IMR-90 (cell line): Measurements from ENCODE around the gene SLC27A6. TPM values are rescaled to one million over a fixed set of nuclear protein-coding genes. Genes with fewer than 3 reads are reported as not detected.

Experiments
- ATAC-seq: fragments of 200-7000 bp; cut with Tn5 transposase; 2 replicates; pipeline ENCODE4 v1.9.1; 2020; ENCODE audit warnings: low read depth, mild to moderate bottlenecking, moderate library complexity
- BruUV-seq: library from RNA; stranded (reverse); fragments of 400-500 nt; replicated peaks from 2 replicates; lab custom pipeline; 2021; lab: Mats Ljungman, UMichigan
- CTCF ChIA-PET: fragments of 300-600 bp; formaldehyde crosslinking; extraction: SDS; loops from one replicate; lab custom pipeline; 2021; ENCODE audit warnings: antibody characterized with exemption; lab: Yijun Ruan, JAX
- POLR2A ChIA-PET: fragments of 300-600 bp; sonication (Branson Sonifier 250); formaldehyde crosslinking; loops from one replicate; lab custom pipeline; 2022; ENCODE audit warnings: antibody characterized with exemption; ENCODE audit not compliant: unreplicated experiment; lab: Charles Lee
- DNase-seq: peaks from one replicate; pipeline ENCODE4 v3.0.0; 2013
- H2AFZ ChIP-seq: replicated peaks from 2 replicates; pipeline ENCODE3; 2013; ENCODE audit warnings: low read length, mild to moderate bottlenecking; ENCODE audit not compliant: poor library complexity
- H2AK5ac ChIP-seq: 2 replicates; pipeline ENCODE4 v1.6.1; 2013; ENCODE audit warnings: low read depth, low read length, inconsistent platforms
- H2AK9ac ChIP-seq: replicated peaks from 2 replicates; pipeline ENCODE3; 2013; ENCODE audit warnings: mild to moderate bottlenecking, low read depth, low read length, moderate library complexity; ENCODE audit not compliant: poor library complexity
- H2BK120ac ChIP-seq: 2 replicates; pipeline ENCODE4 v1.6.1; 2013; ENCODE audit warnings: low read depth, low read length, inconsistent platforms
- H2BK15ac ChIP-seq: 3 replicates; pipeline ENCODE4 v1.6.1; 2013; ENCODE audit warnings: low read depth, low read length, inconsistent platforms
- H2BK20ac ChIP-seq: 2 replicates; pipeline ENCODE4 v1.6.1; 2013; ENCODE audit warnings: low read depth, mild to moderate bottlenecking, inconsistent platforms, low read length, moderate library complexity
- H2BK5ac ChIP-seq: 2 replicates; pipeline ENCODE4 v1.6.1; 2013; ENCODE audit warnings: mild to moderate bottlenecking, low read depth, low read length, inconsistent platforms; ENCODE audit not compliant: poor library complexity, severe bottlenecking
- H3K14ac ChIP-seq: replicated peaks from 2 replicates; pipeline ENCODE4 v1.6.1; 2013; ENCODE audit warnings: low read depth, low read length, inconsistent platforms
- H3K18ac ChIP-seq: 2 replicates; pipeline ENCODE4 v1.6.1; 2013; ENCODE audit warnings: low read depth, low read length, control low read depth
- H3K23ac ChIP-seq: 2 replicates; pipeline ENCODE4 v1.6.1; 2013; ENCODE audit warnings: low read depth, low read length, inconsistent platforms
- H3K27ac ChIP-seq: 2 replicates; pipeline ENCODE4 v1.5.1; 2013; ENCODE audit warnings: mild to moderate bottlenecking, control low read depth, low read length; ENCODE audit not compliant: insufficient read depth
- H3K27me3 ChIP-seq: 2 replicates; pipeline ENCODE4 v1.6.1; 2013; ENCODE audit warnings: low read length; ENCODE audit not compliant: control insufficient read depth, insufficient read depth
- H3K36me3 ChIP-seq: 2 replicates; pipeline ENCODE4 v1.6.1; 2013; ENCODE audit warnings: low read length, mixed read lengths; ENCODE audit not compliant: control insufficient read depth, insufficient read depth
- H3K4ac ChIP-seq: 2 replicates; pipeline ENCODE4 v1.6.1; 2013; ENCODE audit warnings: low read depth, low read length, inconsistent platforms
- H3K4me1 ChIP-seq: 2 replicates; pipeline ENCODE4 v1.6.1; 2013; ENCODE audit warnings: low read length, mixed read lengths; ENCODE audit not compliant: control insufficient read depth, insufficient read depth
- H3K4me2 ChIP-seq: 2 replicates; pipeline ENCODE4 v1.6.1; 2013; ENCODE audit warnings: low read depth, mild to moderate bottlenecking, control low read depth, low read length, moderate library complexity
- H3K4me3 ChIP-seq: 2 replicates; pipeline ENCODE4 v1.5.1; 2013; ENCODE audit warnings: low read depth, mild to moderate bottlenecking, control low read depth, low read length, moderate library complexity; ENCODE audit not compliant: insufficient read depth
- H3K56ac ChIP-seq: 2 replicates; pipeline ENCODE4 v1.6.1; 2013; ENCODE audit warnings: low read length, inconsistent platforms; ENCODE audit not compliant: insufficient read depth; ENCODE audit errors: extremely low read depth
- H3K79me1 ChIP-seq, 2 experiments: 2 replicates each; pipeline ENCODE4 v1.6.1; 2013; ENCODE audit warnings: low read length in 2 of 2, inconsistent platforms in 1 of 2, low read depth in 1 of 2
- H3K9ac ChIP-seq: 2 replicates; pipeline ENCODE4 v1.6.1; 2013; ENCODE audit warnings: low read depth, low read length, control low read depth
- H3K9me1 ChIP-seq: 2 replicates; pipeline ENCODE4 v1.6.1; 2013; ENCODE audit warnings: low read length, inconsistent platforms; ENCODE audit not compliant: insufficient read depth
- H3K9me3 ChIP-seq: 2 replicates; pipeline ENCODE4 v1.6.1; 2013; ENCODE audit warnings: low read length; ENCODE audit not compliant: control insufficient read depth, insufficient read depth
- H4K20me1 ChIP-seq: 2 replicates; pipeline ENCODE4 v1.6.1; 2013; ENCODE audit warnings: low read length, inconsistent platforms; ENCODE audit not compliant: insufficient read depth
- H4K5ac ChIP-seq: 2 replicates; pipeline ENCODE4 v1.6.1; 2013; ENCODE audit warnings: mild to moderate bottlenecking, low read depth, low read length, control low read depth
- H4K8ac ChIP-seq, 2 experiments: 2 replicates each; pipeline ENCODE4 v1.6.1; 2013; ENCODE audit warnings: low read depth in 2 of 2, low read length in 2 of 2, control low read depth in 1 of 2, inconsistent platforms in 1 of 2
- H4K91ac ChIP-seq: 2 replicates; pipeline ENCODE4 v1.6.1; 2013; ENCODE audit warnings: low read depth, low read length, inconsistent platforms; ENCODE audit not compliant: insufficient read depth
- CHD1 ChIP-seq: IDR thresholded peaks from 2 replicates; pipeline ENCODE4 v1.6.1; 2012; ENCODE audit warnings: low read depth, low read length, improper control_type of control experiment
- CTCF ChIP-seq: conservative IDR thresholded peaks from 2 replicates; pipeline ENCODE4 v1.5.1; 2012; ENCODE audit warnings: mild to moderate bottlenecking, low read depth, low read length, improper control_type of control experiment
- FOS ChIP-seq: fragments of 150-350 bp; IDR thresholded peaks from 2 replicates; pipeline ENCODE4 v1.6.1; 2016; ENCODE audit warnings: low read depth, low read length
- MAFK ChIP-seq: IDR thresholded peaks from 2 replicates; pipeline ENCODE4 v1.6.1; 2012; ENCODE audit warnings: low read depth, low read length, improper control_type of control experiment
- RCOR1 ChIP-seq: IDR thresholded peaks from 2 replicates; pipeline ENCODE4 v1.6.1; 2012; ENCODE audit warnings: mild to moderate bottlenecking, low read length, improper control_type of control experiment; ENCODE audit not compliant: insufficient replicate concordance
- RFX5 ChIP-seq: IDR thresholded peaks from 2 replicates; pipeline ENCODE4 v1.8.0; 2012; ENCODE audit warnings: low read depth, mild to moderate bottlenecking, low read length, moderate library complexity
- WGBS, 2 experiments: methylation state at CpG; one replicate each; pipeline versions ENCODE4 v1.1.5 to v1.1.7; 2013; ENCODE audit warnings: missing lambda C conversion rate in 2 of 2; ENCODE audit not compliant: insufficient read length in 1 of 2; ENCODE audit errors: extremely low coverage in 2 of 2; 5-methylcytosine and 5-hydroxymethylcytosine counted together
- dilution Hi-C: fragments of 300-500 bp; cut with HindIII; formaldehyde crosslinking; loops from one replicate; pipeline ENCODE4 v1.14.3; 2018; ENCODE audit warnings: low sequenced_read_pairs; ENCODE audit not compliant: unreplicated experiment
- in situ Hi-C: fragments of 300-500 bp; cut with MboI; formaldehyde crosslinking; loops from 3 replicates; pipeline ENCODE4 v1.14.3; 2019; ENCODE audit warnings: low sequenced_read_pairs, inconsistent platforms, mixed read lengths
- intact Hi-C: fragments of 100-400 bp; cut with micrococcal nuclease; formaldehyde crosslinking; loops from 2 replicates; pipeline ENCODE4 v1.10.0; 2022
- polyA plus RNA-seq, 3 experiments: library from polyadenylated mRNA; depleted of rRNA; stranded (reverse); fragments of >200 nt; gene quantifications; 2 replicates each; pipeline ENCODE4 v1.2.3, GENCODE V29; 2012; ENCODE audit warnings: low replicate concordance in 1 of 3
- total RNA-seq: library from RNA; depleted of rRNA; stranded (reverse); fragments of >200 nt; gene quantifications from 2 replicates; pipeline ENCODE4 v1.2.3, GENCODE V29; 2012

The SLC27A6 gene
- total and polyA plus RNA-seq, 2 of the 4 experiments (the other 2 are of a cell fraction), result under 0.01 to 0.02 TPM

GRCh38 chr5:128956164-128956563 is 9.1 kb upstream of the SLC27A6 start:
- ATAC-seq (no peak), DNase-seq (no peak)
- 0% methylated on average over 1 of the region's 2 CpGs; no CpG with 5 or more reads in 1 of the 2 experiments for WGBS, 2 experiments
- no TSS peak for BruUV-seq
- Histone ChIP-seq H3K18ac (no peak overlapping the region), H3K56ac (no peak overlapping the region), H2BK5ac (no peak overlapping the region), H3K9me3 (no peaks in the 10 kb centered on the region), H4K20me1 (no peaks in the 10 kb centered on the region), H2BK120ac (no peak overlapping the region), H3K27me3 (no peaks in the 10 kb centered on the region), H3K14ac (no peak overlapping the region), H2AK5ac (no peak overlapping the region), H2AFZ (no peak overlapping the region), H2BK15ac (no peak overlapping the region), H3K4me1 (no peaks in the 10 kb centered on the region), H3K4me2 (no peak overlapping the region), H4K8ac (no peak overlapping the region), H3K9me1 (no peaks in the 10 kb centered on the region), H4K5ac (no peak overlapping the region), H3K79me1 (no peaks in the 10 kb centered on the region), H3K27ac (no peak overlapping the region), H3K4ac (no peak overlapping the region), H3K9ac (no peak overlapping the region), H3K36me3 (no peaks in the 10 kb centered on the region), H2AK9ac (no peak overlapping the region), H3K23ac (no peak overlapping the region), H3K4me3 (no peak overlapping the region), H2BK20ac (no peak overlapping the region), H4K91ac (no peak overlapping the region)
- in situ Hi-C loops (no loop called here), intact Hi-C loops (no loop called here), dilution Hi-C loops (no loop called here)
- ChIA-PET POLR2A (no interaction called here), CTCF (no interaction called here)
- no peak for TF ChIP-seq MAFK
- no peak for TF ChIP-seq CTCF
- no peak for TF ChIP-seq CHD1
- TF ChIP-seq FOS, result no peak
- TF ChIP-seq RCOR1, result no peak
- TF ChIP-seq RFX5, result no peak
